Measurements from ENCODE around the gene GPR108.

GRCh38 chr19:6779206-6779605, 41.8 kb upstream of the GPR108 start:
- TF ChIP-seq CTCF (IDR thresholded peaks at IDR 0.05): no peak
- TF ChIP-seq POLR2A (IDR thresholded peaks at IDR 0.05): no peak
- no peak for TF ChIP-seq POLR2AphosphoS5 (IDR thresholded peaks at IDR 0.05)
